ENCODE measurements around the gene ZNF787. TPM values are rescaled to one million over a fixed set of nuclear protein-coding genes. Genes with fewer than 3 reads are reported as not detected.
"Not testable (repeated sequence)": the region's sequence is repeated elsewhere in the genome, so short reads cannot be mapped to it uniquely, and the experiment has no call there.

The ZNF787 gene
- polyA plus RNA-seq, 1 of the 3 experiments (the other 2 are of a cell fraction), result 16.0 TPM

GRCh38 chr19:56106397-56106849, 14.7 kb downstream of the ZNF787 start:
- CTCF ChIA-PET, result no interaction called here
- no peaks in the 10 kb centered on the region for H3F3A ChIP-seq (replicated peaks; ENCODE audit: insufficient read depth)
- peaks cover 0 to 18% of the 10 kb centered on the region in 2 experiments for H3K36me3 ChIP-seq (replicated peaks in 1 of 2; ENCODE audit: control insufficient read depth in 1 of 2, insufficient read depth in 2 of 2, low read length in 1 of 2)
- H3K79me2 ChIP-seq (ENCODE audit: insufficient read depth), result peaks cover 87% of the 10 kb centered on the region
- no peak overlapping the region for H3K27ac ChIP-seq (ENCODE audit: low read depth in 2 of 2, low read length in 1 of 2)
- H3K9me3 ChIP-seq, result no peaks in the 10 kb centered on the region
- WGBS (ENCODE audit: low lambda C conversion rate), result 96% methylated on average over 20 of the region's 27 CpGs
- H2AFZ ChIP-seq (ENCODE audit: low read depth), result no peak overlapping the region
- POLR2A ChIA-PET, result no interaction called here
- no peak for DNase-seq
- H3K4me3 ChIP-seq (ENCODE audit: low read depth in 2 of 2, low read length in 1 of 2), result no peak overlapping the region
- H3K4me2 ChIP-seq, result no peak overlapping the region
- no peaks in the 10 kb centered on the region for H3K27me3 ChIP-seq (ENCODE audit: insufficient read depth)
- no peak overlapping the region for H3K9ac ChIP-seq
- TF ChIP-seq FOSL2 (IDR thresholded peaks at IDR 0.05; ENCODE audit: borderline replicate concordance, low read depth) (no peak), ELF1 (IDR thresholded peaks at IDR 0.05) (no peak), RXRA (IDR thresholded peaks at IDR 0.05; ENCODE audit: borderline replicate concordance, low read depth) (no peak), FOXJ3 (CRISPR knock-in tag; IDR thresholded peaks at IDR 0.05) (no peak), NFIC (IDR thresholded peaks at IDR 0.05; ENCODE audit: borderline replicate concordance) (no peak), MEF2A (IDR thresholded peaks at IDR 0.05; ENCODE audit: borderline replicate concordance, low read depth) (no peak), FOXM1 (IDR thresholded peaks at IDR 0.05; ENCODE audit: low read depth) (no peak), GATA2 (CRISPR knock-in tag; IDR thresholded peaks at IDR 0.05) (no peak), SIN3A (IDR thresholded peaks at IDR 0.05; ENCODE audit: borderline replicate concordance, low read depth, low read length) (no peak), MAX (IDR thresholded peaks at IDR 0.05; ENCODE audit: low read depth) (no peak), REST (IDR thresholded peaks at IDR 0.05; ENCODE audit: low read depth, low read length) (no peak), RAD21 (IDR thresholded peaks at IDR 0.05; ENCODE audit: low read length) (no peak), USF2 (IDR thresholded peaks at IDR 0.05; ENCODE audit: borderline replicate concordance, low read depth, low read length) (no peak), MXI1 (IDR thresholded peaks at IDR 0.05; ENCODE audit: low read depth, low read length) (no peak), TEAD4 (IDR thresholded peaks at IDR 0.05; ENCODE audit: borderline replicate concordance, insufficient read depth) (no peak), POLR2AphosphoS5 (IDR thresholded peaks at IDR 0.05; ENCODE audit: low read depth, low read length) (no peak), TCF12 (IDR thresholded peaks at IDR 0.05) (no peak), RFX5 (IDR thresholded peaks at IDR 0.05; ENCODE audit: low read length) (no peak), TAF1 (IDR thresholded peaks at IDR 0.05; ENCODE audit: borderline replicate concordance, low read depth, low read length) (no peak), PBX3 (IDR thresholded peaks at IDR 0.05) (no peak)
- no peaks in the 10 kb centered on the region for H3K9me2 ChIP-seq
- peaks cover 91% of the 10 kb centered on the region for H4K20me1 ChIP-seq (ENCODE audit: insufficient read depth)
- peaks cover 5 to 13% of the 10 kb centered on the region in 2 experiments; a peak in 2 of 4 replicates for H3K4me1 ChIP-seq (ENCODE audit: control insufficient read depth in 1 of 2, insufficient read depth in 2 of 2, low read depth in 1 of 2, low read length in 1 of 2)

GRCh38 chr19:56105831-56106396, 15.2 kb downstream of the ZNF787 start:
- H2AFZ ChIP-seq (ENCODE audit: low read depth); H3K27ac ChIP-seq (ENCODE audit: low read depth in 2 of 2, low read length in 1 of 2); H3K4me1 ChIP-seq (ENCODE audit: control insufficient read depth in 1 of 2, insufficient read depth in 2 of 2, low read depth in 1 of 2, low read length in 1 of 2); H3K27me3 ChIP-seq (ENCODE audit: insufficient read depth); H3K4me3 ChIP-seq (ENCODE audit: low read depth in 2 of 2, low read length in 1 of 2); H3K9me3 ChIP-seq; H3K9ac ChIP-seq; POLR2A ChIA-PET; H3F3A ChIP-seq (replicated peaks; ENCODE audit: insufficient read depth); H3K4me2 ChIP-seq; H3K9me2 ChIP-seq; DNase-seq: not testable (repeated sequence)
- Histone ChIP-seq H3K79me2 (ENCODE audit: insufficient read depth) (peaks cover 85% of the 10 kb centered on the region), H4K20me1 (ENCODE audit: insufficient read depth) (peaks cover 91% of the 10 kb centered on the region), H3K36me3 (replicated peaks in 1 of 2; ENCODE audit: control insufficient read depth in 1 of 2, insufficient read depth in 2 of 2, low read length in 1 of 2) (peaks cover 0 to 23% of the 10 kb centered on the region in 2 experiments)
- CTCF ChIA-PET, result interaction anchor here (1.3 kb wide), 1 partner anchor 30 kb away, joined by 5 read pairs; no protein-coding TSS in a partner anchor
- 97% methylated on average over 60 of the region's 61 CpGs for WGBS (ENCODE audit: low lambda C conversion rate)

Data from SK-N-SH (cell line).